Skin of body (tissue), 2 donors: ENCODE results near the gene GRAP. TPM values are rescaled to one million over a fixed set of nuclear protein-coding genes. Genes with fewer than 3 reads are reported as not detected.

ENCODE experiments used
- DNase-seq: peaks from one replicate; lab custom pipeline; 2025; lab: John Stamatoyannopoulos, UW
- total RNA-seq: library from RNA; depleted of rRNA; stranded (reverse); fragments of >200 nt; gene quantifications from one replicate; pipeline ENCODE4 v1.2.3, GENCODE V29; 2014

Gene GRAP
- total RNA-seq, 1 donor from 2014 or later = 2.2 TPM

GRCh38 chr17:19019041-19019941 lies 27.5 kb downstream of the GRAP start:
- no peak for DNase-seq

- no peak for DNase-seq
These were observed 28.2 kb downstream of the GRAP start for GRCh38 chr17:19018600-19018950.

GRCh38 chr17:19017804-19018599 lies 28.8 kb downstream of the GRAP start:
- no peak for DNase-seq

- DNase-seq = no peak
These were observed 29.4 kb downstream of the GRAP start for GRCh38 chr17:19017401-19017800.

- DNase-seq = no peak
These were observed 29.9 kb downstream of the GRAP start for GRCh38 chr17:19016881-19017280.

GRCh38 chr17:19016297-19016696 lies 30.5 kb downstream of the GRAP start:
- no peak for DNase-seq

- DNase-seq = no peak
These were observed 31.3 kb downstream of the GRAP start for GRCh38 chr17:19015428-19015827.

- no peak for DNase-seq
These were observed 32.0 kb downstream of the GRAP start for GRCh38 chr17:19014628-19015215.

- no peak for DNase-seq
These were observed 32.7 kb downstream of the GRAP start for GRCh38 chr17:19013806-19014627.

- DNase-seq = no peak
These were observed 33.5 kb downstream of the GRAP start for GRCh38 chr17:19013226-19013625.

- DNase-seq = no peak
These were observed 34.3 kb downstream of the GRAP start for GRCh38 chr17:19012171-19013080.

GRCh38 chr17:19011581-19011980 lies 35.2 kb downstream of the GRAP start:
- DNase-seq = no peak

GRCh38 chr17:19010729-19011505 lies 35.8 kb downstream of the GRAP start:
- no peak for DNase-seq

GRCh38 chr17:19009970-19010369 lies 36.8 kb downstream of the GRAP start:
- DNase-seq = no peak

GRCh38 chr17:19006698-19007097 lies 40.1 kb downstream of the GRAP start:
- no peak for DNase-seq

GRCh38 chr17:19005789-19006430 lies 40.8 kb downstream of the GRAP start:
- DNase-seq = no peak

GRCh38 chr17:19005137-19005773 lies 41.5 kb downstream of the GRAP start:
- no peak for DNase-seq

GRCh38 chr17:19004421-19005136 lies 42.2 kb downstream of the GRAP start, which contains the start of gene FAM83G:
FAM83G (minus strand) TSS chr17:19004764; CDS start chr17:19004041, 723 bp downstream.
- DNase-seq = no peak
